Chondrocyte (in vitro differentiated cells): ENCODE results near the gene TMEM9. TPM values are rescaled to one million over a fixed set of nuclear protein-coding genes. Genes with fewer than 3 reads are reported as not detected.

Experiments used
- DNase-seq: peaks from one replicate; pipeline ENCODE4 v3.0.0; 2021; ENCODE audit warnings: mixed read lengths, low spot score
- H3K27ac Mint-ChIP-seq: one replicate; pipeline ENCODE4 v1.8.0; 2021; ENCODE audit warnings: mild to moderate bottlenecking, moderate library complexity, mixed read lengths; ENCODE audit not compliant: unreplicated experiment
- H3K27me3 Mint-ChIP-seq: 2 replicates; pipeline ENCODE4 v1.8.0; 2021; ENCODE audit warnings: low read depth, mixed read lengths
- H3K36me3 Mint-ChIP-seq: 2 replicates; pipeline ENCODE4 v1.8.0; 2021; ENCODE audit warnings: low read depth, mixed read lengths
- H3K4me1 Mint-ChIP-seq: 2 replicates; pipeline ENCODE4 v1.8.0; 2021; ENCODE audit warnings: low read depth, mild to moderate bottlenecking, mixed read lengths
- H3K4me3 Mint-ChIP-seq: one replicate; pipeline ENCODE4 v1.8.0; 2021; ENCODE audit warnings: mild to moderate bottlenecking, moderate library complexity, mixed read lengths; ENCODE audit not compliant: unreplicated experiment
- H3K9me3 Mint-ChIP-seq: 2 replicates; pipeline ENCODE4 v1.8.0; 2021; ENCODE audit warnings: low read depth, mixed read lengths
- total RNA-seq: library from RNA; stranded (reverse); gene quantifications from 3 replicates; pipeline ENCODE4 v1.2.1, GENCODE V29; 2021
- TF ChIP-seq, protein P1 (sequence below): fragments of 200-600 bp; sonication (generic); IDR thresholded peaks from 2 replicates; pipeline ENCODE4 v1.5.0; 2021; ENCODE audit warnings: antibody characterized with exemption, mild to moderate bottlenecking, moderate library complexity

TMEM9 gene
- total RNA-seq, 1 donor from 2014 or later = 57.3 TPM

DNA sequence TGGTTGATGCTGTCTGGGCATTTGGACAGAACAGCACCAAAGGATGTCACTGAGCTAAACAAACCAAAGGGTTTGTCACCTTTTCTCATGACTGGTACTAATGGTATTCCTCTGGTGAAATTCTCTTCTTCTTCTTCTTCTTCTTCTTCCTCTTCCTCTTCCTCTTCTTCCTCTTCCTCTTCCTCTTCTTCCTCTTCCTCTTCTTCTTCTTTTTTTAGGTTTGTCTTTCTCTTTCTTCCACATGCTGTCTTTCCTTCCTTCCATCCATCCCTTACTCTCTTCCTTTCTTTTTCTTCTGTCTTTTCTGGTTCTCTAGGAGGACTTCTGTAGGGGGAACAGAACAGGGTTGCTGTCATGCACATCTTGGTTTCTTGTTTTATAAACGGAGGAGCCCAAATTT, 27.0 kb upstream of the TMEM9 start:
- DNase-seq = no peak
- Mint-ChIP-seq H3K4me1 (peaks cover 12% of the 10 kb centered on the region), H3K27me3 (peaks cover 10% of the 10 kb centered on the region), H3K27ac (no peak overlapping the region), H3K9me3 (peaks cover 8% of the 10 kb centered on the region), H3K4me3 (no peak overlapping the region), H3K36me3 (peaks cover 1% of the 10 kb centered on the region)
- TF ChIP-seq, protein P1, sequence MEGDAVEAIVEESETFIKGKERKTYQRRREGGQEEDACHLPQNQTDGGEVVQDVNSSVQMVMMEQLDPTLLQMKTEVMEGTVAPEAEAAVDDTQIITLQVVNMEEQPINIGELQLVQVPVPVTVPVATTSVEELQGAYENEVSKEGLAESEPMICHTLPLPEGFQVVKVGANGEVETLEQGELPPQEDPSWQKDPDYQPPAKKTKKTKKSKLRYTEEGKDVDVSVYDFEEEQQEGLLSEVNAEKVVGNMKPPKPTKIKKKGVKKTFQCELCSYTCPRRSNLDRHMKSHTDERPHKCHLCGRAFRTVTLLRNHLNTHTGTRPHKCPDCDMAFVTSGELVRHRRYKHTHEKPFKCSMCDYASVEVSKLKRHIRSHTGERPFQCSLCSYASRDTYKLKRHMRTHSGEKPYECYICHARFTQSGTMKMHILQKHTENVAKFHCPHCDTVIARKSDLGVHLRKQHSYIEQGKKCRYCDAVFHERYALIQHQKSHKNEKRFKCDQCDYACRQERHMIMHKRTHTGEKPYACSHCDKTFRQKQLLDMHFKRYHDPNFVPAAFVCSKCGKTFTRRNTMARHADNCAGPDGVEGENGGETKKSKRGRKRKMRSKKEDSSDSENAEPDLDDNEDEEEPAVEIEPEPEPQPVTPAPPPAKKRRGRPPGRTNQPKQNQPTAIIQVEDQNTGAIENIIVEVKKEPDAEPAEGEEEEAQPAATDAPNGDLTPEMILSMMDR = no peak

DNA sequence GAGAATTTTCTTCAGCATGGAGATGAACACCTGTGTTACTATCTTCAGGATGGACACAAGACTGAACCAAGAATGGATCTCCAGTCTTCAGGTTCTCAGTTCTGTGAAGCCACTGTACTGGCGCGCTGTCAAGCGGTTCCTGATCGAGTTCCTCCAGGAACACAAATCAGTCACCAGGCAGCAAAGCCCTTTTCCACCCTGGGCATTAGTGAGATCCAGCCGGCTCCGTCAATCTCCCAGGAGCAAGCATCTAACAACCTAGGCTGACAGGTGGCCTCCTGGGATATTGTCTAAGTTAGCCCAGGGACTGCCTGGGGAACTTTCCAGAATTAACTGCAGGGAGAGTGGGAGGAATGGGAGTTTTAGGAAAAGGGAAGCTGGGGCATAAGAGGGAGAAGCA, 26.6 kb upstream of the TMEM9 start:
- peaks cover 1% of the 10 kb centered on the region for H3K36me3 Mint-ChIP-seq
- H3K27me3 Mint-ChIP-seq = peaks cover 10% of the 10 kb centered on the region
- peaks cover 8% of the 10 kb centered on the region for H3K9me3 Mint-ChIP-seq
- DNase-seq = no peak
- peaks cover 12% of the 10 kb centered on the region for H3K4me1 Mint-ChIP-seq
- TF ChIP-seq, protein P1 = no peak
- no peak overlapping the region for H3K4me3 Mint-ChIP-seq
- H3K27ac Mint-ChIP-seq = no peak overlapping the region

DNA sequence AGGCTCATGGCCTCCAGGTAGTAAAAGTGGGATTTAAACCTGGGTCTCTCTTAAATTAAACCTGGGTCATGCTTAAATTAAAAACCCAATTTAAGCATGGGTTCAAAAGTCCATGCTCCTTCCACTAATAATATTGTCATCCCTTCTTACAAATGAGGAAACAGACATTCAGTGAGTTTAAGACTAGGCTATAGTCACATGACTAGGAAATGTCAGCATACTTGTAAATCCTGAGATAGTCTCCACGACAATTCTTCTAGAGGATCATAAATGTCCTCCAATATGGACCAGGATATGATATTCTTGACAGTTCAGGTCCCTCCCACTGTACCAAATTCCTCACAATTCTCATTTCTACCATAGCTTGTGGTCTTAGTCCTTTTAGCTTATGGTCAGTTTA, 25.9 kb upstream of the TMEM9 start:
- Mint-ChIP-seq H3K4me3 (no peak overlapping the region), H3K27me3 (peaks cover 10% of the 10 kb centered on the region), H3K36me3 (peaks cover 1% of the 10 kb centered on the region), H3K4me1 (peaks cover 11% of the 10 kb centered on the region), H3K27ac (no peak overlapping the region), H3K9me3 (peaks cover 8% of the 10 kb centered on the region)
- no peak for DNase-seq
- TF ChIP-seq, protein P1 = no peak

DNA sequence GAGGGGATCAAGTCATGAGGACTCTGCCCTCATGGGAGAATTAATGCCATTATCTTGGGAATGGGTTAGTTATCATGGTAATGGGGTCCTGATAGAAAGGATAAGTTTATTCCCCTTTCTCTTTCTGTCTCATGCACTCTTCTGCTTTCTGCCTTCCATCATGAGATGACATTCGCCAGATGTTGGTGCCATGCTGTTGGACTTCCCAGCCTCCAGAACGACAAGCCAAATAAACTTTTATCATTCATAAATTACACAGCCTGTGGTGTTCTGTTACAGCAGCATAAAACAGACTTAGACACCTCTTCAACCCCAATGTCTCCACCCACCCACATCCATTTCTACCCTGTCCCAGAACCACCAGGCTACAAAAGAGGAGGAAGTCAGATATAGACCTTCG, 24.4 kb upstream of the TMEM9 start:
- no peak overlapping the region for H3K27ac Mint-ChIP-seq
- H3K36me3 Mint-ChIP-seq = peaks cover 1% of the 10 kb centered on the region
- no peak for DNase-seq
- peaks cover 10% of the 10 kb centered on the region for H3K27me3 Mint-ChIP-seq
- TF ChIP-seq, protein P1 = no peak
- peaks cover 8% of the 10 kb centered on the region for H3K9me3 Mint-ChIP-seq
- no peak overlapping the region for H3K4me3 Mint-ChIP-seq
- H3K4me1 Mint-ChIP-seq = no peaks in the 10 kb centered on the region

DNA sequence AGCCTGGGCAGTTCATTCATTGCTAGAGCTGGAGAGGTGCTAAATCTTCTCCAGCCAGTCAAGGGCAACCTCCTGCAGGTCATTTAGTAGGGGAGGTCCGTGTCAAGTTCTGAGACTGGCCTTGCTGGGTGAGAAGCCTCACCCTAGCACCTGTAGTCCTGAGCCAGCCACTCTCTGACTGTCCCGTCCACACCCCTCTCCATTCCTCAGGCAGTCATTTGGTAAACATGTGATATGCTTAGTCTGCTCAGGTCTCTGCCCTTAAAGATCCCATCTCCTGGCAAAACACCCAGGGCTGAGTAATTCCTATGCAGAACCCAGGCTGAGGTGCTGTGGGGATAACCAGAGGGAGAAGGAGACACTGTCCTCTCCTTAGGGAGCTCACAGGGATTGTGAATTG, 22.7 kb upstream of the TMEM9 start:
- DNase-seq = no peak

More for the DNA sequence above, 22.7 kb upstream of the TMEM9 start:
- TF ChIP-seq, protein P1 = no peak
- Mint-ChIP-seq H3K4me1 (peaks cover under 1% of the 10 kb centered on the region), H3K4me3 (no peak overlapping the region), H3K27ac (no peak overlapping the region), H3K36me3 (peaks cover 1% of the 10 kb centered on the region), H3K9me3 (peaks cover 8% of the 10 kb centered on the region), H3K27me3 (peaks cover 10% of the 10 kb centered on the region)
